Kidney (tissue), 14 donors: ENCODE results near the gene CRHR2. TPM values are rescaled to one million over a fixed set of nuclear protein-coding genes. Genes with fewer than 3 reads are reported as not detected.
"Not testable (repeated sequence)": the region's sequence is repeated elsewhere in the genome, so short reads cannot be mapped to it uniquely, and the experiment has no call there.

Source experiments
- DNase-seq, 5 donors: peaks; one replicate each; pipeline ENCODE4 v3.0.0-alpha.2; 2013 to 2020
- FAIRE-seq: peaks from 2 replicates; lab custom pipeline; 2012; peaks lifted over from hg19 to GRCh38; lab: Jason Lieb, UNC
- H3K27ac ChIP-seq, 2 donors: one replicate each; pipeline ENCODE4 v1.7.0; 2013; ENCODE audit warnings: low read depth in 2 of 2, low read length in 2 of 2, inconsistent platforms in 1 of 2
- H3K27me3 ChIP-seq: one replicate; pipeline ENCODE4 v1.7.1; 2013; ENCODE audit warnings: low read length, inconsistent platforms; ENCODE audit not compliant: control insufficient read depth, insufficient read depth
- H3K36me3 ChIP-seq, 3 donors: one replicate each; pipeline versions ENCODE4 v1.7.0 to v1.7.1; 2013; ENCODE audit warnings: low read length in 3 of 3, control low read depth in 1 of 3, inconsistent platforms in 1 of 3; ENCODE audit not compliant: insufficient read depth in 3 of 3, control insufficient read depth in 2 of 3
- H3K4me1 ChIP-seq, 3 donors: one replicate each; pipeline versions ENCODE4 v1.7.0 to v1.7.1; 2013; ENCODE audit warnings: low read length in 3 of 3, inconsistent platforms in 1 of 3, low read depth in 1 of 3; ENCODE audit not compliant: control insufficient read depth in 2 of 3, insufficient read depth in 2 of 3
- H3K4me3 ChIP-seq, 3 donors: one replicate each; pipeline versions ENCODE4 v1.7.0 to v1.8.1; 2013; ENCODE audit warnings: low read length in 3 of 3, control low read depth in 1 of 3, inconsistent platforms in 1 of 3
- H3K9ac ChIP-seq, 3 donors: one replicate each; pipeline versions ENCODE4 v1.7.0 to v1.7.1; 2013; ENCODE audit warnings: low read length in 3 of 3, control low read depth in 1 of 3, inconsistent platforms in 1 of 3
- H3K9me3 ChIP-seq, 3 donors: one replicate each; pipeline versions ENCODE4 v1.7.0 to v1.7.1; 2013; ENCODE audit warnings: low read length in 3 of 3, control low read depth in 1 of 3, inconsistent platforms in 1 of 3; ENCODE audit not compliant: control insufficient read depth in 2 of 3, insufficient read depth in 1 of 3
- CTCF ChIP-seq: IDR thresholded peaks from 3 replicates; pipeline ENCODE4 v1.5.1; 2012; ENCODE audit warnings: mild to moderate bottlenecking, moderate library complexity, borderline replicate concordance; ENCODE audit not compliant: insufficient read depth; ENCODE audit errors: extremely low read depth
- intact Hi-C: fragments of 100-400 bp; cut with DNase I; formaldehyde crosslinking; loops from one replicate; pipeline ENCODE4 v1.11.1; 2022
- polyA plus RNA-seq: library from polyadenylated mRNA; stranded (reverse); fragments of 350-450 nt; fragmentation: Illumina TruSeq; extraction: RNeasy Lipid Tissue Mini Kit (QIAGEN cat#74804); gene quantifications from one replicate; pipeline ENCODE4 v1.2.3, GENCODE V29; 2014; ENCODE audit warnings: low read depth, low replicate concordance; ENCODE audit not compliant: insufficient read depth
- total RNA-seq: library from RNA; stranded (reverse); fragmentation: NEBNext Ultra II Directional; extraction: Animal tissue kit (Norgen Biotek cat#: 25700); gene quantifications from one replicate; pipeline ENCODE4 v1.2.1, GENCODE V29; 2021
- donor health status: control.
- donor health status: control.
- donor health status: control.
- donor health status: control.
- donor health status: control.
- donor health status: DM: yes; HTN: yes; CAD: no.
- donor health status: Normal renal cell carcinoma (clear cell type).

The CRHR2 gene
- total and polyA plus RNA-seq, 2 donors from 2014 or later, result not detected

- intact Hi-C loops, result no loop called here
- no peak for FAIRE-seq
- Histone ChIP-seq H3K27ac (no peak overlapping the region), H3K9me3 (no peaks in the 10 kb centered on the region), H3K4me1 (no peaks in the 10 kb centered on the region), H3K36me3 (no peaks in the 10 kb centered on the region), H3K27me3 (no peaks in the 10 kb centered on the region), H3K4me3 (no peak overlapping the region), H3K9ac (no peak overlapping the region)
- DNase-seq, result peak in 1 of 5 donors; percentile 21
- TF ChIP-seq CTCF, result no peak
Measured at GRCh38 chr7:30722671-30723070, 40.4 kb upstream of the CRHR2 start.

GRCh38 chr7:30722187-30722586, 39.9 kb upstream of the CRHR2 start:
- TF ChIP-seq CTCF, result no peak
- Histone ChIP-seq H3K36me3 (no peaks in the 10 kb centered on the region), H3K9ac (no peak overlapping the region), H3K4me3 (no peak overlapping the region), H3K27ac (no peak overlapping the region), H3K4me1 (no peaks in the 10 kb centered on the region), H3K9me3 (no peaks in the 10 kb centered on the region), H3K27me3 (no peaks in the 10 kb centered on the region)
- peak in 1 of 5 donors; percentile 7 for DNase-seq
- FAIRE-seq, result no peak
- intact Hi-C loops, result no loop called here

GRCh38 chr7:30721211-30721610, 39.0 kb upstream of the CRHR2 start:
- Histone ChIP-seq H3K4me1 (no peaks in the 10 kb centered on the region), H3K9me3 (no peaks in the 10 kb centered on the region), H3K27ac (no peak overlapping the region), H3K9ac (no peak overlapping the region), H3K4me3 (no peak overlapping the region), H3K36me3 (no peaks in the 10 kb centered on the region), H3K27me3 (no peaks in the 10 kb centered on the region)
- TF ChIP-seq CTCF, result no peak
- intact Hi-C loops, result no loop called here
- peak in 1 of 5 donors; percentile 4 for DNase-seq
- FAIRE-seq, result no peak

GRCh38 chr7:30719434-30719833, 37.2 kb upstream of the CRHR2 start:
- H3K36me3 ChIP-seq, FAIRE-seq, H3K4me1 ChIP-seq, H3K27ac ChIP-seq, H3K9me3 ChIP-seq, DNase-seq, intact Hi-C loops, H3K4me3 ChIP-seq, H3K9ac ChIP-seq, H3K27me3 ChIP-seq: not testable (repeated sequence)
